DND-41 (cell line): Measurements from ENCODE around the gene CCDC6.

Experiments
- CTCF ChIP-seq: IDR thresholded peaks from 2 replicates; pipeline ENCODE4 v1.5.1; 2012; ENCODE audit warnings: borderline replicate concordance, low read length, moderate library complexity, mild to moderate bottlenecking; ENCODE audit not compliant: poor library complexity, severe bottlenecking; ENCODE audit errors: extremely low read depth
- EZH2 ChIP-seq: IDR thresholded peaks from 3 replicates; pipeline ENCODE4 v1.6.1; 2012; ENCODE audit warnings: borderline replicate concordance, low read depth, mild to moderate bottlenecking, moderate library complexity, low read length, inconsistent platforms; ENCODE audit not compliant: severe bottlenecking

- no peak for TF ChIP-seq CTCF
- no peak for TF ChIP-seq EZH2
These were observed 39.6 kb upstream of the CCDC6 start for GRCh38 chr10:59945991-59946390.
